Choroid plexus epithelial cell (primary cell): ENCODE measurements around the gene RIC8A.
"Not testable (repeated sequence)": the region's sequence is repeated elsewhere in the genome, so short reads cannot be mapped to it uniquely, and the experiment has no call there.

Experiments
- DNase-seq: peaks from one replicate; pipeline ENCODE4 v3.0.0-alpha.2; 2010; ENCODE audit warnings: low read depth
- H3K4me3 ChIP-seq: 2 replicates; pipeline ENCODE4 v1.5.1; 2011; ENCODE audit warnings: low read depth, mild to moderate bottlenecking, control low read depth, low read length, moderate library complexity
- CTCF ChIP-seq: conservative IDR thresholded peaks from 2 replicates; pipeline ENCODE4 v1.5.1; 2011; ENCODE audit warnings: low read depth, mild to moderate bottlenecking, control low read depth, inconsistent platforms, low read length, moderate library complexity

RIC8A gene

GRCh38 chr11:232783-233565, 25.5 kb downstream of the RIC8A start:
- H3K4me3 ChIP-seq, result no peak overlapping the region
- no peak for TF ChIP-seq CTCF
- DNase-seq, result no peak

GRCh38 chr11:235180-235579, 27.7 kb downstream of the RIC8A start:
- no peak for DNase-seq
- no peak for TF ChIP-seq CTCF
- peak overlapping the region; percentile 87 for H3K4me3 ChIP-seq

- DNase-seq, result peak; percentile 29
- TF ChIP-seq CTCF, result no peak
- H3K4me3 ChIP-seq, result peak overlapping the region; percentile 87
Observed at GRCh38 chr11:235609-235996, 28.1 kb downstream of the RIC8A start.

GRCh38 chr11:235997-236773, 28.7 kb downstream of the RIC8A start, which contains the start of gene SIRT3:
TSS of gene SIRT3 (minus strand) at chr11:236342. CDS start at chr11:236328, 14 bp downstream.
- TF ChIP-seq CTCF, result no peak

GRCh38 chr11:236774-237767, 29.6 kb downstream of the RIC8A start, which contains the start of gene PSMD13:
TSS of gene PSMD13 (plus strand) at chr11:236976. CDS start at chr11:237050, 74 bp downstream.
- no peak for TF ChIP-seq CTCF
- H3K4me3 ChIP-seq, result peak within 1 kb of the TSS; percentile 94

More at GRCh38 chr11:235997-236773, 28.7 kb downstream of the RIC8A start, which contains the start of gene SIRT3:
- DNase-seq, result peak; percentile 82
- H3K4me3 ChIP-seq, result peak within 1 kb of the TSS; percentile 94

GRCh38 chr11:238346-238745, 30.8 kb downstream of the RIC8A start:
- not testable (repeated sequence) for H3K4me3 ChIP-seq, DNase-seq

More at GRCh38 chr11:236774-237767, 29.6 kb downstream of the RIC8A start, which contains the start of gene PSMD13:
- DNase-seq, result peak; percentile 85
